NCI-H2171 (cell line): ENCODE data around the gene MOGAT2.
A peak's percentile ranks its signal among the peaks of the same experiment; 100 is the strongest.
"Not testable (repeated sequence)": the region's sequence is repeated elsewhere in the genome, so short reads cannot be mapped to it uniquely, and the experiment has no call there.

Experiments
- DNase-seq: peaks from one replicate; lab custom pipeline; 2025; lab: John Stamatoyannopoulos, UW

Gene MOGAT2

DNA sequence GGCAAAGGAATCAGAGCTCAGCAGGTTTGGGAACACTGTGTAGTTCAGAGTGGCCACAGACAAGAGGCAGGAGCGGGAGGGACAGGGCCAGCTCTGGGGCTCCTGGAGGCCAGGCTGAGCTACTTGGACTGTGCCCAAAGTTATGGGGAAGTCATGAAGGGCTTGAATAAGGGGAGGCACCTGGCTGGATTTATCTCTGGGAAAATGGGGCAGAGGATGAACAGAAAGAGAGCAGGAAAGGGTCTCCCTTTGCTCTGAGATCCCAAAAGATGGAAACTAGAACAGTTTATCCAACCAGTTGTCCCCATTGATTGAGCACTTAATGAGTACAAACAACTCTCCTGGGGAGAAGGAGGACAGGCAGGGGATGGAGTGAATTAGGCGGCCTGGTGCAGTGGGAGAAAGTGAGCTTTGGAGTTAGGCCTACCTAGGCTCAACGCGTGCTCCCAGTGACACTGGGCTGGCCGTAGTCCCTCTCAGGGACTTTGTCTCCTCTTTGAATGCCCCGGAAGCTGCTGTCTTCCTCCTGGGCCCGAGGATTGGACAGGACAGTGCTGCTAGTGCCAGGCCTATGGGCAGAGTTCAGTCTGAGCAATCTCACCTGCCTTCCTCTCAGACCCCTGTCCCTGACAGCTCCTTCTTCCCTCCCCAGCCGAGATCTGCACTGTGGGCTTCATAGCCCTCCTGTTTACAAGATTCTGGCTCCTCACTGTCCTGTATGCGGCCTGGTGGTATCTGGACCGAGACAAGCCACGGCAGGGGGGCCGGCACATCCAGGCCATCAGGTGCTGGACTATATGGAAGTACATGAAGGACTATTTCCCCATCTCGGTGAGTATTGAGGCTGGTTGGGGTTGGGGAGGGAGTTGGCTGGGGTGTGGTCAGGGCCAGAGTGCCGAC, 2.0 kb downstream of the MOGAT2 start:
- no peak for DNase-seq

DNA sequence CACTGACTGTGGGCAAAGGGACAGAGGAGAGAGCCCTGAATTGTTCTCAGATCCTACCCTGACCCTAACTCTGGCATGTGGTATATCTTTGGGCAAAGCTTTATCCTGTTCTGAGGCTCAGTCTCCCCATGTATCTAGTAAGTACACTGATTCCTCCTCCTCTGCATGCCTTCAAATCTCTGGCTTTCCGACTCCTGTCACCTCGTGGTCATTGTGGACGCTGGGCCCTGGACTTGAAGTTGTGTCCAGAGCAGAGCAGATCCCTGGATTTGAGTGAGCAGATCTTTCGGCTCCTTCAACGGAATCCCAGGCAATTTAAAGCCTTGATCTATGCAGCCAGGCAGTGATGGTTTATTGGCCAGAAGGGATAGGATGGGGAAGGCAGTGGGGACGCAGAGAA, 3.0 kb downstream of the MOGAT2 start:
- DNase-seq, result no peak

DNA sequence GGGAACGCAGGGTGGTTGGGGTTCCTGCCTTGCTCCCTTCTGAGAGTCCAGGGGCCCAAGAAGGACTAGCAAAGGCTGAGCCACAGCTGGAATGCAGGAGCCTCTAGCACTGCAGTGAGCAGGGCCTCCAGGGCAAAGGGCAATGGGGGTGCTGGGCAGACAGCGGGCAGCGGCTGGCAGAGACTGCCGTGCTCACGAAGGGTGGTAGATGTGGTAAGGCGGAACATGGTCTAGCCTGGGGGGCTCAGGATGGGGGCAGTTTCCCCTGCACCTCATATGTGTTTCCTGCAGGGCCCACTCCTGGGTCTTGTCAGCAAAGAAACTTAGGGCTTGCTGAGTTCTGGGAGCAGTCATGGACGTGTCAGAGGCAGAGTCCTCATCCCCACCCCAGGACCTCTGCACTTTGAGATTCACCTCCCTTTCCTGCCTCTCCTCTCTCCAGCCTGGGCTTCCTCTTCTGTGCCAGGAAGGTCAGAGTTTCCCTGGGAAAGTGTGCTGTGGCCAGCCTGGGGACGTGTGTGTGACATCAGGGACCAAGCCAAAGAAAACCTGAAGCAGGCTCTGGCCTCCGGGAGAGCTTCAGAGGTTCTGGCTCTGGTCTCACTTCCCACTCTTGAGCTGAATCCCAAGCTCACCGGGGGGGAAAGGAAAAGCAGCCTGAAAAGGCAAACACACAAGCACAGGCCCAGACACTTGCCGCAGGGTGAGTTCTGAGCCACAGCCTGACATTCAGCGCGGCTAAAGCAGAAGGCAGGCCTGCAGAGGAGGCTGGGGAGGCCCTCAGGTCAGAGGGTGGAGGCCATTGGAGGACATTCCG, 4.4 kb downstream of the MOGAT2 start:
- DNase-seq, result no peak

DNA sequence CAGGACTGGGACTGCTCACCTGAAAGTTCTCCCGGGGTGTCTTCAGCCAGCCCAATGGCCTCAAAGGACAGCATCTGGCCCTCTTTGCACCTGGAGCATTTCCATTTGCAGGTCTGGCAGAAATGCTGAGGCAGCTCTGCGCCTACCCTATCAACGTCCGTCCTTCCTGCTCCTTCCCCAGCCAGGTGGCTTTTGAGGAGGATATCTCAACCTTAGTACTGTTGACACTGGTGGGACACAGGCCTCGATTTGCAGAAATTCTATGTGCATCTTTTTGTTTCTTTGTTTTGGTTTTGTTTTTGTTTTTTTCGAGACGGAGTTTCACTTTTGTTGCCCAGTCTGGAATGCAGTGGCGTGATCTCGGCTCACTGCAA, 5.0 kb downstream of the MOGAT2 start:
- DNase-seq, result no peak

DNA sequence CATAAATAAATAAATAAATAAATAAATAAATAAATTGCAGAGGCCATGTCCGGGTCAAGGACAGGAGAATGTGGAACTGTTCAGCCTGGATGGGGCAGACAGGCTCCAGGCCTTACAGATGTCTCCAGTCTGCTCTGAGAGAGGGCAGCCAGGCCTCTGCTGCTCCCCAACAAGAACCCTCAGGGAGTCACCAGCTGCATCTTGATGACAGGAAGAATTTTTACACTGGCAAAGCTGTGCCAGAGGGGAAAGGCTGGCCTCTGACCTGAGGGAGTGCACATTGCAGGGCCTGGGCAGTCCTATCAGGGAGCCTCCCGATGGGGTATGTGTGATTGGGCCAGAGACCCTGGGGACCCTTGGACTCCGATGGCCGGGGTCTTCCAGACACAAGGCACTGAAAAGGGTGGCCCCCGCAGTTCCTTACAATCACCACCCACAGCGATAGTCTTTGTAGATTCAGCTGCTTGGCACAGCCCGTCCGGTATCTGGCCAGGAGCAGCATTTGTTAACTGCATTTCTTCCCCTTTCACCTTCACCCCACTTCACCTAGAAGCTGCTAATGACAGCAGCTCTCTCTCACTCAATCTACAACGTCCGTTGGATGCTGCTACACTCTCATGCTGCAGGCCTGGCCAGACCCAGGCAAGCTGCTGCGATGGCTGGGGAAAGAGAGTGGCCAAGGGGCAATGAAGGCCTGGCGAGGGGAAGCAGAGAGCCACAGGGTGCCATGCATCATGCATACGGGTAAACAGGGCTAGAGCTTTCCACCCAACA, 8.1 kb downstream of the MOGAT2 start:
- no peak for DNase-seq

DNA sequence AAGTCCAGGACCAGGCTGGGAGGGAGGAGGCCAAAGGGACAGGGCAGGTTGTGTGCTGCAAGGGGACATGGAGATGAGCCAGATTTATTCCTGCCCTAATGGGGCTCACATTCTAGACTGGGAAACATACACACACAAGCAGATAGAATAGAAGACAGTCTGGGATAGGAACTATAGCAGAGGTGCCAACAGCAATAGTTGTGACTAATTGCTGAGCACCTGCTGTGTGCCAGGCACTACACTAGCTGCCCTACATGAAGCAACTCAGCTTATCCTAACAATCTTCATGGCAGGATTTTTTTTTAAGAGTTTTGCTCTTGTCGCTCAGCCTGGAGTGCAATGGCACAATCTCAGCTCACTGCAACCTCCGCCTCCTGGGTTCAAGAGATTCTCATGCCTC, 11.4 kb downstream of the MOGAT2 start:
- no peak for DNase-seq

DNA sequence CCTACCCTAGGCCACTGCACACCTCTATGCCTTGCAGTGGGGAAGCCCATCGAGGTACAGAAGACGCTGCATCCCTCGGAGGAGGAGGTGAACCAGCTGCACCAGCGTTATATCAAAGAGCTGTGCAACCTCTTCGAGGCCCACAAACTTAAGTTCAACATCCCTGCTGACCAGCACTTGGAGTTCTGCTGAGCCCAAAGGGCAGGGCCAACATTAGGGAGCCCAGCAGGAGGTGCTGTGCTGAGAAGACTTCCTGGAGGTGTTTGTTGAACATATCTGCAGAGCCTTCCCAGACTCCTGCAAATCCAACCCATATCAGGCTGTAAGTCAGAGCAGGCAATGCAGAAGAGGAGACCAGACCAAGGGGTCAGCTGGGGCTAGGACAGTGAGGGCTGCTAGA, 13.5 kb downstream of the MOGAT2 start:
- no peak for DNase-seq

DNA sequence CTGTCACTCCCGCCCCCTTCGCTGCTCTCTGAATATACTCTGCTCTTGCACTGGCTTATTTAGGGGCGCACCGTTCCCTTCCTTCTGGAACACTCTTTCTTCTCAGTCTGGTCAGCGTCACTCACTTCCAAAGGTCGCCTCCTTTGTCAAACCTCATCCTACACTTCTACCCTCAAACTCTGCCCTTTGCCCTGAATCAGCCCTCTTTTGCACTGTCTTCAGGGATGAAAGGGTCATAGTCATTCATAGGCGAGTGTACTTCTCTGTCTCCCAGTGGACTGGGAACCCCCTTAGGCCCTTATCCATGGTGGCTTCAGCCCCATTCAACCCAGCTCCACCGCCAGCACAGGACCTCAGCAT, 15.4 kb downstream of the MOGAT2 start:
- DNase-seq, result no peak

DNA sequence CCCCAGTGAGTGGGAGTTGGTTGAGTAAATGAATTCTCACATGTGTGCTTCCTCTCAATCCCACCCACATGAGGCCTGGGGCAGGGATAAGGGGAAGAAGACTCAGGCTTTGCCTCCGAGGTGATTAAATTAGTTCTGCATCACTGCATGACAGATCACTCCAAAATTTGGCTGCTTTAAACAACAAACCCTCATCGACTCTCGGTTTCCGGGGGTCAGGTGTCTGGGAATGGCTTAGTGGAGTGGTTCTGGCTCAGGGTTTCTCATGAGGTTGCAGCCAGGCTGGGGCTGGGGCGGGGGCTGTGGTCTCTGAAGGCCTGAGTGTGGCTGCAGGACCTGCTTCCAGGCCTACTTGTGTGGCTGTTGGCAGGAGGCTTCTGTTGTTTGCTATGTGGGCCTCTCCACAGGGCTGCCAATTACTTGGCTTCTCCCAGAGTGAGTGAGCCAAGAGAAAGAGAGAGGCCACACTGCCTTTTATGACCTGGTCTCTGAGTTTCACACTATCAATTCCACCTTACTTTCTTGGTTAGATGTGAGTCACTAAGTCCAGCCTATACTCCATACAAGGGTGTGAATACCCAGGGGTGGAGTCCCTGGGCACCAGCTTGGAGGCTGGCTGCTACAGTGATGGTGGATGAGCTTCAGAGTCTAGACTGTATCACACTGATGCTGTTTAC, 15.9 kb downstream of the MOGAT2 start:
- no peak for DNase-seq

DNA sequence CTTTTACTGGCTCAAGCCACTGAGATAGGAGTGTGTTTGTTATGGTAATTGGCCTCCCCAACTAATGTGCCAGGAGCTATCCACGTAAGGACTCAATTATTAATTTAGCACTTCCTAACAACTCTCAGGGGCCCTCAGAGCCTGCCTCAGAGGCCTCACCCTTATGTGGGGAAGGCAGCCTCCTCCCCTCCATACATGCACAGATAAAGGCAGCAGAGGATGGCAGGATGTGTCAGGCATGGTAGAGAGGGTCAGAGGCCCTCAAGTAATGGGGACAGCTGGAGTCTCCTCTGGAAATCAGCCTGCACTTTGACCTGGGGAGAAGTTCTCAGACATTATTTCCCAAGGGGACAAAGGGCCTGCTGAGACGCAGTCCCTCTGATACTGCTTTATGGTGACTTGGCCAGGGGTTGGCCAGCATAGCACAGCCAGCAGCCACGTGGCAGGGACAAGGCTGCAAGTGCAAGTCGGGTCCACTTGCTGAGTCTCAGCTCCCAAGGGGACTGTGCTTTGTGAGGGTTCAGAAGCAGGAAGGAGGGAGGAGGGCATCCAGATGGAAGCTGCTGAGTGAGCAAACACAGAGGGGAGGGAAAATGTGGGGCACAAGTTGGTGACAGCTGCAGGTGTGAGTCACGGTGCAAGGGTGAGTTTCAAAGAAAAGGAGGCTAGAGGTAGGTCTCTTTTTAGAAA, 17.0 kb downstream of the MOGAT2 start:
- peak; percentile 47 for DNase-seq

DNA sequence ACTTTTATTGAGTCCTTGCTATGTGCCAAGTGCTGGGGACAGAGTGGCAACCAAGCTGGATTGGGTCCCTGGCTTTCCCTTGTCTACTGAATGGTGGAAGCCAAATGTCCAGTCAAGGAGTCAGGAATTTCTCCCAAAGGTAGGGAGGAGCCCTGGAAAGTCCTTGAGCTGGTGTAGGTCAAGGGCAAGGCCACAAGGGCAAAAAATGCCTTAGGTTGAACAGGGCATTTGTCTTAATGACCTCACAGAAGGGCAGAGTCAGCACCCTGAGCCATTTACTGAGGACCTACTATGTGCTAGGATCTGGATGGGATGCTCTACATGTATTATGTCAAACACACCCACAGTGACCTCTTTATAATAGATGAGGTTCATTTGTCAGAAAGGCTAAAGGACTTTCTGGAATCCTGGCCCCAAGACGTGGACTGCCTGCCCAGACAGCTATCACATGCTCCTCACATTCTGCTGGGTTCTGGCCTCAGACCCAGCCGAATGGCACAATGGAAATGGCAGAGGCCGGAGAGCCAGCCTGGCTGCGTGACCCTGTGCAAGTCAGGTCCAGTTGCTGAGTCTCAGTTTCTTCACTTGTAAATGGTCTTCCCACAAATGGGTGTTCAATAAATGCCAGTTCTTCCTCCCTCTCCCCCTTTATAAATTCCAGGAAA, 17.7 kb downstream of the MOGAT2 start:
- no peak for DNase-seq

DNA sequence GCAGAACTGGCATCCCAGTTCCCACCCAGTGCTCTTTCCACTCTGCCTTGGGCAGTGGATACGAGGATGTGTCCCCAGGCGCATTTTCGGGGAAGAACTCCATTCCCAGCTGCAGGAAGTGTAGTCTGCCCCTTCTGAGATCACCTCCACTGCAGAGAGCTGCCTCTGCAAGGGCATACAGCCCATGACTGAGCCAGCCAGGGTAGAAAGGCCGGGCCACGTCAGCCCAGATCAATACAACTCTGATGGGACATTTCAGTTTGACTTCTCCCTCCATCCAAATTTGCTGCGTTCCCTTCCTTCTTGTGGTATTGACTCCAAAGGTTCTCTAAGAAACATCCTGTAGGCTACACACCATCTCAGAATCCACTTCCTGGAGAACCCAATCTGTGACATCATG, 19.7 kb downstream of the MOGAT2 start:
- no peak for DNase-seq

DNA sequence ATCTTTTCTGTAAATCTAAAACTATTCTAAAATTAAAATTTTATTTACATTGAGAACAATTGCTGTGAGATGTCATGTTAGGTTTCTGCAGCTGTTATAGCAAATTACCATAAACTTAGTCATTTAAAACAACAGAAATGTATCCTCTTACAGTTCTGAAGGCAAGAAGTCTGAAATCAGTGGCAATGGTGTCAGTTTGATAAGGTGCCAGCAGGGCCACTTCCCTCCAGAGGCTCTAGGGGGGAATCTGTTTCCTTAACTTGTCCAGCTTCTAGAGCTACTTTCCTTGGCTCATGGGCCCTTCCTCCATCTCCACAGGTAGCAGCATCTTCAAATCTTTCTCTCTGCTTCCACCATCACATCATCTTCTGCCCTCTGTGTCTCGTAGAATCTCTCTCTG, 23.0 kb downstream of the MOGAT2 start:
- DNase-seq, result no peak

DNA sequence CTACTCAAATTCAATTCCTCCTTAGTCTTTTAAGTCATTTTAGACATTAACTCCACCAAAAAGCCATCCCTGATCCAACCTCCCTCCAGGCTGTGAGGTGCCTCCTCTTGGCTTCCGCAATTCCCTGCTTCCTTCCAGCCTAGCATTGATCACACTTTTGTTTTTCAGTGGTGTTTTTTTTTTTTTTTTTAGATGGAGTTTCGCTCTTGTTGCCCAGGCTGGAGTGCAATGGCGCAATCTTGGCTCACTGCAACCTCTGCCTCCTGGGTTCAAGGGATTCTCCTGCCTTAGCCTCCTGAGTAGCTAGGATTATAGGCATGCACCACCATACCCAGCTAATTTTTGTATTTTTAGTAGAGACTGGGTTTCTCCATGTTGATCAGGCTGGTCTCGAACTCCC, 25.5 kb downstream of the MOGAT2 start:
- DNase-seq, result not testable (repeated sequence)

DNA sequence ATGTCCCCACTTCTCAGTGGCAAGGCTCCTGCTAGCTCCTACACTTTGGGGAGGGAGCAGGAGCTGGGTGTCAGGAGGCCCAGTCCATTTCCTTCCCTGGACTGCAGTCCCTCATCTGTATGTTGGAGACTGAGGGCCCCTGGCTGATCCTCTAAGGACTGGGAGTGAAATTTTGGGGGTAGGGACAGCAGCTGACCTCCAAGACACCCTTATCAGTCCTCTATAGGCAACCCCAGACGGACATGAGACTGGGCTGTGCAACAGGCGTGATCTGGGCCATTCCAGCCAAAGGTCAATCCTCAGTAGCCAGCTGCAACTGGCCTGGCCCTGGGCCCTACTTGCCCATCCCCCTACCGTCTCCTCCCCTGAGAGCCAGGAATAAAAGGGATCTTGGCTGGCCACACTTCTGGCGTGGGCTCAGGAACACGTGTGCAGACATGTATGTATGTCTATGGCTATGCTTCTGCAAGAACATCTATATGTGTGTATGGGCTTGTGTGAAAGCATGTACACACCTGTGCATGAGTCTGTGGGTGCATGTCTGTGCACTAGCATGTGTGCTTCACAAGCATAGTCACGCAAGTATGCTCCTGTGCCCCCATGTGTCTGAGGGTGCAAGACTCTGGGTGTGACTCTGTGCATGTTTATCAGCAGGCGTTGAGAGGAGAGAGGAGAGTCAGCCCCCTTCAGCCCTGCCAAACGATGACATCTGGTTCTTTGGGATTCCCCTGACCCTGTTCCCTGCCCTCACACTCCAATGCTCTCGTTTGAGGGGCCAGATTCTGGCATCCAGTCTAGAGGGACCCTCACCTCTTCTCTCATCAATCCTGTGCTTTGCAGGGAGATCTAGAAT, 26.3 kb downstream of the MOGAT2 start:
- no peak for DNase-seq

DNA sequence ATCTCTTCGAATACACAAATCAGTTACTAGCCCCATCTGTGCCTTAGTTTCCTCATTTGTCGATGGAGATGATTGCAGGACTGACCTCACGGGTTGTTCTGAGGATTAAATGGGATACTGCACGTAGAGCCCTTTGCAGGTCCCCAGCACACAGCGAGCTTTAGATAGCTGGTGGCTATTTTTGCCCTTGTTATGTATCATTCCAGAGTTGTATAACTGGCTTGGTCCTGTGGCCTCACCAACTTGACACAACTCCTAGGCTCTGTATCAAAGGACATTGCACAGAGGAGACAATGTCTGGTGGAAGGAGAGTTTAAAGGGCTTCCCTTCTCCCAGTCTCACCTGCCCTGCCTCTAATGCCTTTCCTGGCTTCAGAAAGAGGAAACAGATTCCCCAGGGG, 28.2 kb downstream of the MOGAT2 start:
- no peak for DNase-seq

DNA sequence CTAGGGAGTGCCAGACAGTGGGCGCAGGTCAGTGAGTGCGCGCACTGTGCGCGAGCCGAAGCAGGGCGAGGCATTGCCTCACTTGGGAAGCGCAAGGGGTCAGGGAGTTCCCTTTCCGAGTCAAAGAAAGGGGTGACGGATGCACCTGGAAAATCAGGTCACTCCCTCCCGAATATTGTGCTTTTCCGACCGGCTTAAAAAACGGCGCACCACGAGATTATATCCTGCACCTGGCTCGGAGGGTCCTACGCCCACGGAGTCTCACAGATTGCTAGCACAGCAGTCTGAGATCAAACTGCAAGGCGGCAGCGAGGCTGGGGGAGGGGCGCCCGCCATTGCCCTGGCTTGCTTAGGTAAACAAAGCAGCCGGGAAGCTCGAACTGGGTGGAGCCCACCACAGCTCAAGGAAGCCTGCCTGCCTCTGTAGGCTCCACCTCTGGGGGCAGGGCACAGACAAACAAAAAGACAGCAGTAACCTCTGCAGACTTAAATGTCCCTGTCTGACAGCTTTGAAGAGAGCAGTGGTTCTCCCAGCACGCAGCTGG, 31.2 kb downstream of the MOGAT2 start:
- not testable (repeated sequence) for DNase-seq

DNA sequence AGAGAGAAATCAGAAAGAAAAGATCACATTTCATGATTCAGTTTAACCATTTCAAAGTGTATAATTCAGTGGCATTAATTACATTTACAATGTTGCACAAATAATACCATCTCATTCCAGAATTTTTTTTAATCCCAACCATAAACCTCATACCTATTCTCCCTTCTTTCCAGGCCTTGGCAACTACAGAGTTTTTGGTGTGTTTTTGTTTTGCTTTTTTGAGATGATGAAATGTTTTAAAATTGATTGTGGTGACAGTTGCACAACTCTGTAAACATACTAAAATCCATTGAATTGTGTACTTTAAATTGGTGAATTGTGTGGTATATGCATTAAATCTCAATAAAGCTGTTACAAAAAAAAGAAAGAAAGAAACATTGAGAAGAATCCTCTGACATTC, 37.3 kb downstream of the MOGAT2 start:
- not testable (repeated sequence) for DNase-seq

DNA sequence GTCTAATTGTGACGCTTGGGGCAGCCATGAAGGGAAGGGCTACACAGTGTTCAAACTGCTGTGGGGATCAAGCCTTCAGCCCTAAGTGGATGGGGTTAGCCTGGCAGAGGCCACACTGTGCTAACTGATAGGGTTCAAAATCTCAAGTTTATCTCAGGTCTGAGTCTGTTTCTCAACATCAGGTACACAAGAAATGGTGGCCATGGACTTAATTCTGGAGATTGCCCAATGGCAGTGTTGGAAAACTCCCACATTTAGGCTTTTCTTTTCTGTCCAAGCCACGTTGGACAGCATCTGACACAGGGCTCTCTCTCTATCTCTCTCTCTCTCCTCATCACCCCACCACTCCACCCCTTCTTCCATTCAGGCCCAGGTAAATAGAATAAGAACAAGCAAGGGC, 40.0 kb downstream of the MOGAT2 start:
- no peak for DNase-seq

DNA sequence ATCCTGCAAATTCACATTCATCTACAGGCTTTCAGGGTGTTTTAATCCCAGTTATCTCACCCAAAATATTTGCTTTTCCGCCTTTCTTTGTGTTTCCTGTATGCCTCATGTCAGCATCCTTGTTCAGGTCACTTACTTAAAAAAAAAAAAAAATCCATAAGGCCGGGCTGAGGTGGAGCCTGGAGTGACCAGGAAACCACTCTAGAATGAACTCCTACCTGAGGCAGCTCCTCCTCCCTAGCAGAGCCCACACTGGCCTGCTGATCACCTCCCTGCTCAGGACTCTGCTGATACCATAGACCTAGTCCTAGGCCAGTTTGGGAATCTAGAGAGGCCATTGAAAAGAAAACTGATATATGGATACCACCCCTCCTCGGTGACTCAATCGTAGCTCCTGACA, 42.2 kb downstream of the MOGAT2 start:
- DNase-seq, result no peak
